HG03469 (cell line): ENCODE data around the gene TTLL11.

Experiments used
- ATAC-seq: cut with Tn5 transposase; IDR thresholded peaks from one replicate; pipeline ENCODE4 v1.9.1; 2021; ENCODE audit warnings: mild to moderate bottlenecking, moderate library complexity, moderate number of reproducible peaks; ENCODE audit not compliant: unreplicated experiment

The TTLL11 gene

DNA sequence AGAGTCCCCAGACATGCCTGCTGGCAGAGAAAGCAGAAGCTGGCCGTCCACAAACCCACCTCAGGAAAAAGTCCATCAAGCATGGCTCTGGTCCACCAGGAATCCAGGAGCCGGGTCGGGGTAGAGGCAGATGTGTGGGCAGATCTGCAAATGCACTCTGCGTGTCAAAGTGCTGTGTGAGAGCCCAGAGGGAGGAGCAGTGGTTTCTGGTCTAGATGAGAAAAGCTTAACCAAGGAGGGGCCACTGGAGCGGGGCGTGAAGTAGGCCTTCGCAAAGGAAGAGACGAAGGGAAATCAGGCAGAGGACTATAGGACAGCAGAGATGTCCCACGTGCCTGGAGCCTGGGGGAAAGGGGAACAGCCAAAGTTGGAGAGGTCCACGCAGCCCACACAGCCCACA lies 40.0 kb downstream of the TTLL11 start:
- no peak for ATAC-seq

DNA sequence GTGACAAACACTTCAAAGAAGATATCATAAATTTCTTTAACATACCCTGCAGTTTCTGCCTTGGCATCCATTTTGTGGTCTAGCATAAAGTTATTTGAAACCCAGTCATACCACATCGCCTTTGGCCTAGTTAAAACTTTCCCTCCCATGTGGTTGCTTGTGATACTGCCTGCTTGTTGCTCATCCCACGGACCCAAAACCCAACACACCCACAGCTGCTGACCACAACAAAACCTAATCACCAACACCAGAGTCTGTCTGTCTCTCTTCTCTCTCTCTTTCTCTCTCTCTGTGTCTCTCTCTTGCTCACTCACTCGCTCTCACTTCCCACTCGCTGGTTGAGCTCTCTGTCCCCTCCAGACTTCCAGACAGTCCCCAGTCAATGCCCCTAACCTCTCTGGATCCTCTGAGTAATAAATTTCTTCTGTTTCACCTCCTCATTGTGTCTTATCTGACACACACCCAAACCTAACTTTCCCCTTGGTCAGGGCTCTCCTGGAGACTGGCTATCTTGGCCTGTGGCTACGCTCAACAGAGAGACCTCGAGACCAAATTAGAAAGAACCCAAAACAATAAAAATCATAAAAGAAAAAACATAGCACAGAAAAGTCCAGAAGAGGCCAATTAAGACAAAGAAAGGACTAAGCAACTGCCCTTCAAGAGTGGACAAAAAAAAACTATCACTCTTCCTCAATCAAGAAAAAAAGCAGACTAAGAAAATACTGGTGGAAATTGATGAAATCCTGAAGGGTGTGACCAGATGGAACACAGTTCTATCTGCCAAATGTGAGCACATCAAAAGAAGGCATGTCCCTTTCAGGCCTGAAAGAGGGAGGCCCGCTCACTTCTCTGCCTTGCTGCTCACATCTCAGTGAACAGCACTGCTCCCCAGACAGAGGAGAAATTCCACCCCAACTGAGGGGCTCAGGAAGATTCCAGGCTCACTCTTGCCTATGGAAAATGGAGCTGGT lies 41.5 kb downstream of the TTLL11 start:
- no peak for ATAC-seq

DNA sequence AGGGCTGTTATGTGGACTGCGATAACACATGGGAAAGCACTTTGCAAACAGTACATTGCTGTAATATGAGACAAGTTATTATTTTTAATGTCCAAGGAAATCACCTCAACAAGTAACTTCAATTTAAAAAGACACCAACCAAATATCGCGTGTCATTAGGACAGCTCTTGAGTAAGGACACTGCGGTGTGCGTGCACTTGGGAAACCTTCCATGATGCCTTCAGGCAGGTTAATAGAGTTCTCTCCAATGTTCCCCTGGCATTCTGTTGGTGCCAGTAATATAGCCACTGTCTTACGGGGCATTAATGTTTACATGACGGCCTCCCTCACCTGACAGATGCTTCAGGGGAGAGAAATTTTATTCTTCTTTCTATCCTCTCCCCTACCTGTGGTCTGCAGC lies 42.9 kb downstream of the TTLL11 start:
- ATAC-seq, result no peak

DNA sequence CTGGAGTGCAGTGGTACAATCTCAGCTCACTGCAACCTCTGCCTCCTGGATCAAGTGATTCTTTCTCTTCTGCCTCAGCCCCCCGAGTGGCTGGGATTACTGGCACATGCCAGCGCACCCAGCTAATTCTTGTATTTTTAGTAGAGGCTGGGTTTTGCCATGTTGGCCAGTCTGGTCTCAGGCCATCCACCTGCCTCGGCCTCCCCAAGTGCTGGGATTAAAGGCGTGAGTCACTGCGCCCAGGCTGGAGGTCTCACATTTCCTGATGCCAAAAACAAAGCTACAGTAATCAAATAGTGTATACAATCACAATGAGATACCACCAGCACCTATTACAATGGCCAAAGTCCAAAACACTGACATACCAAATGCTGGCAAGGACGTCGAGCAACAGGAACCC lies 51.1 kb downstream of the TTLL11 start:
- no peak for ATAC-seq

DNA sequence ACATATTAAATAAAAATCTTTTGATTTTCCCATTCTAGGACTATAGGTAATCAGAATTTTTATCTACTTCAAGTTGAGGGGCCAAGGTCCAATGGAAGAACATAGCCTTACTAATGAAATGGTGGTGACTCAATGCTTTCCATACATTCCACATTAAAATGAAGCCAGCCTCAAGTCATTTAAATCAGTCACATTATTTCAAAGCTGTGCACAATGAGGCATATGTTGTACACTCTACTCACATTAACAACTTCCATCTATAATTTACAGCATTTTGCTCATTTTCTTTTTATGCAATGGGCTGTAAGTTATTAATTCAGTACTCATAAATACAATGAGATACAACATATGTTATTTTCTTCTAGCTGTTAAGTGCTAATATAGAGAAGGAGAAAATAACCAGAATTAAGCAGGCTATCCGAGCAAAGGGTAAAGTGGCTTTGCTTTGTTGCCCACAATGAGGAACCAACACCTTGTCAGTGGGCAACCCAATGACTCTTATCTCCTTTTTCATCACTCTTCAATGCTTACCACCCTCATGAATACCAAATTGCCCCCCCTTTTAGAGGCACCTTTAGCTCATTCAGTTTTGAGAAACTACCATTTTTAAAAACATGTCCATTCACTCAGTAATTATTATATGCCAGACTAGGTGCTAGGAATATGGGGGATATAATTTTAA lies 52.4 kb downstream of the TTLL11 start:
- ATAC-seq, result no peak

DNA sequence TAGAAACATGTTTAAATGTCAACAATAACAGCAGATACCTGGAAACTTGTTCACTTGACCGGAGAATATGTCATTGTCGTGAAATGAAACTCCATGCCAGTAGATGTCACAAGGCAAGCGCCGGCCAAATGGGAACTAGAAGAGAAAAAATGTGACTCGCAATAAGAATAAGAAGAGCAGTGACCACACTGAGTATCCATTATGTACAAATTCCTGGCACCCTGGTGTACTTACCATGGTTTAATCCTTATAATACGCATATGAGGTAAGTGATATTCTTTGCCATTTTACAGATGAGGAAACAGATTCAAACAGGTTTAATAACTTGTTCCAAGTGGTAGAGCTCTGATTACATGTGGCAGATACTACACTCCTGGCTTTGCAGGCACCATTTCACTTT lies 53.9 kb downstream of the TTLL11 start:
- no peak for ATAC-seq

DNA sequence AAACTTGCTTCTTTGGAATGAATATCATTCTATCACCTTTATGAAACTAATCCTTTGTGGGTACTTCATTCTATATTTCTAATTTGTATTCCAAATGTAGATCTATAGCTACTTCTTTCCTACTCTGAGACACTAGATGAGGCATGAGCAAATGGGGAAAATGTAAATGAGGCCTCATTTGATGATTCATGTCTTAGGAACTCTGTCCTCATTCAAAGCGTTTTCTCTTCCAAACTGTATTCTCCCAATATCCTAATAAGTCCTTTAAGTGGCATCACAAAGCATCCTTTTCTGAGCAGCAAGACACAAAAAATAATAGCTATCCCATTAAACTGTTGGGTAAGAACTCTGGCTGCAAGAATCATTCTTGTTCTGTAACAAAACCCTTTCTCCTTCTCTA lies 56.1 kb downstream of the TTLL11 start:
- ATAC-seq, result no peak

DNA sequence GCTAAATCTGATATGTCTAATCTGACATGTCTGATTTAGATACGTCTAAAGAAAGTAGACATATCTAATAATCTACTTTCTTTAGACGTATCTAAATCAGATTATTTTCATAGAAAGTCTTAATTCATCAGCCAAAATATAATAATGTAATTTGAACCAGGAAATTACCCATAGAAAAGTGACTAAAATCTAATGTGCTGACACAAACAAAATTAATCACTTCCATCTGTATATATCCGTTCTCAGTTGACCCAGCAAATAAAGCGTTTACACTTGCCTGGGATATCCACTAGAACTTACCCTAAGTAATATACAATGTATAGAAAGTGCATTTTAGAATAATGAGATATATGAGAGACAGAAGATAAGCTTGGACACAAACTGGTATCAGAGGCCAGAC lies 56.7 kb downstream of the TTLL11 start:
- no peak for ATAC-seq

DNA sequence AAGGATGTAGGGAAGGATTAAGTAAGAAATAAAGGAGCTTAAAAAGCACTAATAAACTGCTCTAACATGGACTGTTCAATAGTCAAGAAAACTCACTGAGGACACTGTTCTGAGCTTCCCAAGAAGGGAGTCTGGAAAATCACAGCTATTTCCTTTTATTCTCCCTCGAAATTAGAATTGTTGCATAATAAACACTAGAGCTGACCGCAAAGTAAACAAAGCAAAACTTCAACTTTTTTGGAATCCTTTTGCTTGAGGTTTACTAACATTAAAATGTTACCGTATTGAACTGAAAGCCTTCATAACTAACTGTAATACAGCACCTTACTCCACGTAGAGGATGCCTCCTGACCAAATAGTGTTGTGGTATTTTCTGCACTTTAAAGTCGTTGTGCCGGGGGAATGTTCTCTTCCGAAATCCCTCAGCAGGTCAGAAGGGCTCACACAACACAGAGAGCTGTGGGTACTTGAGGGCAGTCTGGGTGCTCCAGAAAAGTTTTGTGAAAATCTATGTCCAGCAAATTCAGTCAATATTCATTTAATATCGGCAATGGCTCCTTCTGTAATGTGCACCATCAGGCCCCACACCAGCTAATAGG lies 59.2 kb downstream of the TTLL11 start:
- ATAC-seq, result no peak

DNA sequence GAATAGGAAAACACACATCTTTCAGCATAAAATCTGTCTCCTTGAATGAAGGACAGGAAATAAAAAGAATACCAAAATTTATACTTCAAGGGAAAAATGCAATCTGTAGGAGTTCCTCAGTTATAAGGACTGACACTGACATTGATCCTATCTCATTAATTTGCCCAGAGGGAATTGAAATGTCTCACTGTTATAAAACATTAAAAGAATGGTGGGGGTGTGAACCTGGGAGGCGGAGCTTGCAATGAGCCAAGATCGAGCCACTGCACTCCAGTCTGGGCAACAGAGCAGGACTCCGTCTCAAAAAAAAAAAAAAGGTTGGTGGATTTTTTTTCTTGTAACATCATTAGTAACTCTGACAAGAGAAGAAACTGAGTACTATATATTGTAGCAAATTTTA lies 60.8 kb downstream of the TTLL11 start:
- ATAC-seq, result no peak

DNA sequence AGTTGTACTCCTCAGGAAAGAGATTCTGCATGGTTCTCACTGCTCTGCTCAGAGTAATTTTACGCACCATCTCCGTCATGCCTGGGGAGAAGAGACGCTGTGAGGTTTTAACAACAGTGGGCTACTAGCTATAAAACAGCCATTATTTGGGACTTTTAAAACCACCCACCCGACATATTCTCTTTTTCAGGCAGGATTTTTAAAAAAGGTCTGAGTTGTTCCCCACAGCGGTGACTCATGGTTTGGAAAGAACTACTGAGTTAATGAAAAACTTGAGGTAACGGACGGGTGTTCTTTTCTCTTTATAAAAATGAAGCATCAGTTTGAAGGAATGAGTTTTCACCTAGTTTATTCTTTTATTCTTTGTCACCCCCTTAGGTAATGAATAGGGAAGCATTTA lies 61.3 kb downstream of the TTLL11 start:
- ATAC-seq, result no peak

DNA sequence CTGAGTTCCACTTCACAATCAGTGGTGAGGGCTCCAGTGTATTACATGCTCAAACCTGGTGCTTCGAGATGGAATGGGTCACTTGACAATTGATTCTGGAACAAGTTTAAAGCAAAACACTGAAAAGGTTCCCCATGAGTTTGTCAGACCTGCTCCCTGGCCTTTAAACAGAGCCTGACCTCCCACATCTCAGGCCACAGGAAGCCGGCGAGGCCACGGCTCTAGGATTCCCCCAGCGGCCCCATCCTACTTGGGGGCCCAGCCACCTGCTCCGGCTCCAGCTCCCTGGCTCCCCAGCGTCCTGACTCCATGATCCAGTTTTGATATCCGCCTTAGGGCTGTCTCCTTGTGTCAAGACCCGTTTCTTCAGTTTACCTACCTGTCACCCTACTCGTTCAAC lies 62.0 kb downstream of the TTLL11 start:
- ATAC-seq, result no peak

DNA sequence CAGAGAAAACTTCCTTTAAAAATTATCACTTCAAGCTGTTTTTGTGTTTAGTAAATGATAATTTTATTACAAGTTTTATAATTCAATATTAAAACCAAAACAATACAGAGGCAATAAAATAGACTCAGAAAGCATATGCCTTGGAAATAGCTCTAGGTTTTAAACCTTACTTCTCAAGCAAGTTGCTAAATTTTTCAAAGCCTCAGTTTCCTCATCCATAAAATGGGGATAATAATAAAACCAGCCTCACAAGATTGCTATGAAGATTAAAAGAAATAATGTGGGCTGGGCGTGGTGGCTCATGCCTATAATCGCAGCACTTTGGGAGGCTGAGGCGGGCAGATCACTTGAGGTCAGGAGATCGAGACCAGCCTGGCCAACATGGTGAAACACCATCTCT lies 62.8 kb downstream of the TTLL11 start:
- no peak for ATAC-seq

DNA sequence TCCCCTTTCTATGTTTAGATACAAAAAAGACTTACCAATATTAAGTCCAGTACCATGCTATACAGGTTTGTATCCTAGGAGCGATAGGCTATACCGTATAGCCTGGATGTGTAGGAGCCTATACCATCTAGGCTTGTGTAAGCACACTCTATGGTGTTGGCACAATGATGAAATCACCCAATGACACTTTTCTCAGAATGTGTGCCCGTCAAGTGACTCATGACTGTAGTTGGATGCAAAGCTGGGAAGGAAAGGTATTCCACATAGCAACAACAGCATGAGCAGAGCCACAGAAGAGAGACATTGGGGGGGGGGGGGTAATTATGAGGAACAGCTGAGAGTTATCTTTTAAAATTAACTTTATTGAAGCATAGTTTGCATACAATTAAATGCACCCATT lies 63.2 kb downstream of the TTLL11 start:
- no peak for ATAC-seq

DNA sequence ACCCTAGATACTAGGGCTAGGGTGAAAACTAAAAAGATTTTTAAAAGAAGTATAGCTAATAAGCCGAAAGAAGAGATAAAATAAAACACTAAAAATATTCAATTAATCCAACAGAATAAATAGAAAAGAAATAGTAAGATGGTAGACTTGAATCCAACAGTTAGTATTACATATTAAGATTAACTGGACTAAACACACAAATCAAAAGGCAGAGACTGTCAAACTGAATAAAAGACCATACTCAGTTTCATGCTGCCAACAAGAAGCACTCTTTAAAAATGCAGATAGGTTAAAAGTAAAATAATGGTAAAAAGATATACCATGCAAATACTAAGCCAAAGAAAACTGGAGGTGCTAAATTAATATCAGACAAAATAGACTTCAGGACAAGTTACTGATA lies 65.0 kb downstream of the TTLL11 start:
- no peak for ATAC-seq

DNA sequence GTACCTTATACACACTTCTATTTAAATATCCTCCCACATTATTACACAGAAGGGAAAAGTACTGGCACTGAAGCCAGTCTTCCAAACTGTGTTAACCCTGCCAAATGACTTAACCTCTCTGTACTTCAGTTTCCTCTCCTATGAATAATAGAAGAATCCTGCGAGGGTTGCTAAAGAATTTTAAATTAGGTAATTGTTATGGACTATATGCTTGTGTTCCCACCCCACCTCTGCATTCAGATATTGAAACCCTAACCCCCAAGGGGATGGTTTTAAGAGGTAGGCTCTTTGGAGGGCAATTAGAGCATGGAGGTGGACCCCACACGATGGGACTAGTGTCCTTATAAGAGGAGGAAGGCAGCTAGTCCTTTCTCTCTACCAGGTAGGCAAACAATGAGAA lies 72.7 kb downstream of the TTLL11 start:
- ATAC-seq, result no peak

DNA sequence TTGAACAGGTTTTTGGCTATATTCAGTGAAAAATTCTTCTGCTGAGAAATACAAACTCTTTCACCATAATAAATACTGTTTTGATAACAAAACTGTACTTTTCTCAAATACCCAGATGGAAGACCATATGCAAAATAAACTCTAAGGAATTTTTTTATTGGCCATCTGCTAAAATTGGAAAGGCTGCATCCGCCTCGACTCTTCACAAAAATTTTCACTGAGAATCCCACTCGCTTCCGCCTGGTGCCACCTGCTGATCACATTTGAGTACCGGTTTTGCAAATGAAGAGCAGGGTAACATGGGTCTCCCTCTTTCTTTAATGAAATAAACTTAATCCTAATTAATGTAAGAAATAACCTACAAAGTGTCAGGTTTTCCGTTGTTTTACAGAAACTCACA lies 76.4 kb downstream of the TTLL11 start:
- ATAC-seq, result no peak

DNA sequence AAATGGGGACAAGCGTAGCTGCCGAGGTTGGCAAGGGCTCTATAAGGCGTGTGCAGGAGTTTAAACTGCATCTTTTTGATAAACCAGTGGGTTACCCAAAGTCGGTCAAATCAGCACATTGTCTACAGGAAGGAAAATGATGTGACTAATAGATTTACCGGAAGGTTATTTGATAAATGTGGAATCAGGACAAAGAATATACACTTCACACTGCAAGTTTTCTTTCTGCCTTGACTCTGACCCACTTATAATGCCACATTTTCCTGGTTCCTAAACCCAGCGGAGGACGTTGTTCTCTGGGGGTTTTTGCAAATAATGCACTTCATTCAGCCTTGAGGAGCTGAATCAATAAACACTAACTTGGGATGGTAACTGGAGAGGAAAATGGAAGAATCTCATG lies 76.8 kb downstream of the TTLL11 start:
- no peak for ATAC-seq

DNA sequence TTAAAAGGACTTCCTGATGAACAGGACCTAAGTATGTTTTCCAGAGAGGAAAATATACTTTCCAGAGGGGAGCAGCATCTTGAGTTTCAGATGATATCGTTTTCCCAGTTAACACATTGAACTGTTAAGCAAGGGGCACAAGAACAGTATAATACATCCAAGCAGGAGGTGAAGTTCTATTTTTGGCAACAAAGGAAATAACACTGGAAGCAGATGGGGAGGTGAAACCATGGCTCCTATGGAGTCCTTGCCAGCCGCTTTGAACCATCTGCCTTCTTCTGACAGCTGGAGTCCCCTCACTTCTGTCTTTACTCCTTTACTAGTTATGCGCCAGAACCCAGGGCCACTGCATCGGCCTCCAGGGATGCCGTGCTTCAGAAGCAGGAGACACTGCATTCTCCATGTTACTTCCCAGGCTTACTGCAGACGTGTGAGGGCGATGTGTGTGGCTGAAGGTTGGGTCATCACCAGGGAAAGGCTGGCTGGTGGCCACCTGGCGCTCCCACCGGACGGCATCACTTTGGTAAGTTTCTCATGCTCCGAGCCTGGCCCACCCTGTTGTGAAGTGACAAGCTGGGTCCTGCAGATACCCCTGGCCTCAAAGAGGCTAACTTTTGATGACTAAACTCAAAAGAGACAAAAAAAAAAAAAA lies 77.8 kb downstream of the TTLL11 start:
- ATAC-seq, result no peak

DNA sequence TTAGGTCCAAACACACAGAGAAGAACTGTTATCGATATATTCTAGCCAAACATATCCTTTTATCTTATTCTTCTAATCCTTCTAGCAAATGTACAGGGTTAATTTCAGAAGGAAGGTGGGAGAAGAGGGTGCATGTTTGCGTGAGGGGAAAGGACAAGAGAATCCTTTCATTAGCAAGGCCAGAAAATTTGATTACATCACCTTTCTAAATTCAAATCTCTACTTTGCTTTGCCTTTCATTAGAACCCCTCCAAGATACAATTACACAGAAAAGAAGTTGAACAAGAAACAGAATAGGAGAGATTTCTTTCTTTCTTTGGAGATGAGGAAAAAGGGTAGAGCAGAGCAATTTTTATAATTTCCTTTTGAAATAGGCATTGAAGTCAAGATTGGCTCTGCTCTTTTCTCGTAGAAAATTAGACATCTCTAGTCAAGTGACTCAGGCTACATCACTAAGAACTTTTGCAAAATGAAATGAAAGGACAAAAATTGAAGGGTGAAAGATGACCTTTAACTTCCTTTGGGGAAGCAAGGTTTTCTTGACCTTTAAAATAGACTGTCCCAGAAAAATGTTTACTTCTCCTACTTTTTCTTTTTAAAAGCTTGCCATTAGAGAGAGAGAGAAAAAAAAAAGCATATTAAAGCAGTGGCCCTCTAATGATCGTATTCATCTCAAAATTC lies 81.2 kb downstream of the TTLL11 start:
- no peak for ATAC-seq

DNA sequence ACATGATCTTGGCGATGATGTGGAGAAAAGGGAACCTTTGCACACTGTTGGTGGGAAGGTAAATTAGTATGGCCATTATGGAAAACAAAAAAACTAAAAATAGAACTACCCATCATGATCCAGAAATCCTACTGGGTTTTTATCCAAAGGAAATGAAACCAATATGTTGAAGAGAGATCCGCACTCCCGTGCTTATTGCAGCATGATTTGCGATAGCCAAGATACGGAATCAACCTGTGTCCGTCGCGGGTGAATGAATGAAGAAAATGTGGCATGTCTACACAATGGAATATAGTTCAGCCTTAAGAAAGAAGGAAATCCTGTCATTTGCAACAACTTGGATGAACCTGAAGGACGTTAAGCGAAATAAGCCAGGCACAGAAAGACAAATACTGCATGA lies 84.5 kb downstream of the TTLL11 start:
- ATAC-seq, result no peak
